Keratinocyte (primary cell): Measurements from ENCODE around the gene SGCB. TPM values are rescaled to one million over a fixed set of nuclear protein-coding genes. Genes with fewer than 3 reads are reported as not detected.
"Not testable (repeated sequence)": the region's sequence is repeated elsewhere in the genome, so short reads cannot be mapped to it uniquely, and the experiment has no call there.

ENCODE experiments used
- DNase-seq: peaks from one replicate; pipeline ENCODE4 v3.0.0-alpha.2; 2011; ENCODE audit warnings: low read depth, missing footprints, low spot score
- FAIRE-seq: peaks from 2 replicates; lab custom pipeline; 2011; peaks lifted over from hg19 to GRCh38; lab: Jason Lieb, UNC
- H2AFZ ChIP-seq: 2 replicates; pipeline ENCODE4 v1.6.0; 2012; ENCODE audit warnings: low read length, control low read depth, inconsistent platforms; ENCODE audit not compliant: control insufficient read depth
- H3K27ac ChIP-seq: 2 replicates; pipeline ENCODE4 v1.5.1; 2011; ENCODE audit warnings: low read length; ENCODE audit not compliant: control insufficient read depth, insufficient read depth
- H3K27me3 ChIP-seq: 3 replicates; pipeline ENCODE4 v1.6.0; 2011; ENCODE audit warnings: low read length; ENCODE audit not compliant: control insufficient read depth, insufficient read depth; ENCODE audit errors: extremely low read depth
- H3K36me3 ChIP-seq, 2 experiments: 2 replicates in 1 of 2; 3 replicates in 1 of 2; pipeline ENCODE4 v1.5.1; 2011; ENCODE audit warnings: low read length in 2 of 2, mild to moderate bottlenecking in 1 of 2; ENCODE audit not compliant: control insufficient read depth in 2 of 2, insufficient read depth in 2 of 2; ENCODE audit errors: extremely low read depth in 1 of 2
- H3K4me1 ChIP-seq: 3 replicates; pipeline ENCODE4 v1.5.1; 2011; ENCODE audit warnings: low read length; ENCODE audit not compliant: control insufficient read depth, insufficient read depth; ENCODE audit errors: extremely low read depth
- H3K4me2 ChIP-seq: 3 replicates; pipeline ENCODE4 v1.6.0; 2011; ENCODE audit warnings: low read depth, low read length; ENCODE audit not compliant: control insufficient read depth, insufficient read depth; ENCODE audit errors: extremely low read depth
- H3K4me3 ChIP-seq, 3 experiments: fragments of 200-600 bp in 1 of 3; sonication (generic) in 1 of 3; 2 replicates in 2 of 3; 3 replicates in 1 of 3; pipeline ENCODE4 v1.5.1; 2011 to 2016; ENCODE audit warnings: low read length in 3 of 3, mild to moderate bottlenecking in 3 of 3, control low read depth in 2 of 3, inconsistent platforms in 1 of 3, low read depth in 1 of 3, mixed read lengths in 1 of 3, mixed run types in 1 of 3, moderate library complexity in 1 of 3; ENCODE audit not compliant: control insufficient read depth in 2 of 3, insufficient read depth in 2 of 3; ENCODE audit errors: extremely low read depth in 1 of 3
- H3K79me2 ChIP-seq: 2 replicates; pipeline ENCODE4 v1.6.0; 2012; ENCODE audit warnings: low read length; ENCODE audit not compliant: control insufficient read depth, insufficient read depth
- H3K9ac ChIP-seq: 3 replicates; pipeline ENCODE4 v1.6.0; 2011; ENCODE audit warnings: low read length; ENCODE audit not compliant: control insufficient read depth, insufficient read depth; ENCODE audit errors: extremely low read depth
- H3K9me1 ChIP-seq: 3 replicates; pipeline ENCODE4 v1.6.0; 2011; ENCODE audit warnings: low read length; ENCODE audit not compliant: control insufficient read depth, insufficient read depth; ENCODE audit errors: extremely low read depth
- H3K9me3 ChIP-seq: 2 replicates; pipeline ENCODE4 v1.5.1; 2012; ENCODE audit warnings: low read depth, low read length; ENCODE audit not compliant: control insufficient read depth
- H4K20me1 ChIP-seq: 3 replicates; pipeline ENCODE4 v1.6.0; 2011; ENCODE audit warnings: low read length; ENCODE audit not compliant: control insufficient read depth, insufficient read depth; ENCODE audit errors: extremely low read depth
- CTCF ChIP-seq, 3 experiments: IDR thresholded peaks in 1 of 3; conservative IDR thresholded peaks in 1 of 3; optimal IDR thresholded peaks in 1 of 3; 2 replicates in 2 of 3; 3 replicates in 1 of 3; pipeline versions ENCODE3 to v1.5.1; 2011; ENCODE audit warnings: low read length in 3 of 3, mild to moderate bottlenecking in 3 of 3, moderate library complexity in 2 of 3, control low read depth in 1 of 3, inconsistent platforms in 1 of 3; ENCODE audit not compliant: insufficient read depth in 2 of 3; ENCODE audit errors: extremely low read depth in 1 of 3
- EZH2 ChIP-seq: IDR thresholded peaks from one replicate; pipeline ENCODE4 v1.6.1; 2012; ENCODE audit warnings: inconsistent platforms, mild to moderate bottlenecking, low read length, moderate library complexity
- dilution Hi-C: fragments of 300-500 bp; cut with MboI; formaldehyde crosslinking; loops from one replicate; pipeline ENCODE4 v1.7.0; 2020; ENCODE audit warnings: low sequenced_read_pairs; ENCODE audit not compliant: extremely low pct_ligation_motif_present
- polyA minus RNA-seq, 3 experiments: library from RNA; depleted of rRNA, polyadenylated mRNA; stranded (reverse); fragments of >200 nt; gene quantifications; 1 replicate in 1 of 3; 2 replicates in 1 of 3; 3 replicates in 1 of 3; pipeline ENCODE4 v1.2.3, GENCODE V29; 2011
- polyA plus RNA-seq, 5 experiments: library from polyadenylated mRNA; depleted of rRNA in 3 of 5; stranded (reverse) in 3 of 5; stranded (forward) in 1 of 5; unstranded in 1 of 5; fragments of >200 nt; gene quantifications; 1 replicate in 1 of 5; 2 replicates in 3 of 5; 3 replicates in 1 of 5; pipeline versions ENCODE4 v1.2.1 to v1.2.3, GENCODE V29; 2011 to 2012; ENCODE audit warnings: missing spikeins in 2 of 5, low read depth in 1 of 5, low replicate concordance in 1 of 5

The SGCB gene
- polyA plus RNA-seq: 10.3 to 18.3 TPM (median 14.7 TPM) in 3 replicates
- 7.5 TPM for polyA plus RNA-seq (2011; ENCODE audit: low read depth)
- polyA plus RNA-seq (2011; cell fraction: cytosol; rRNA removed): 6.6 and 11.4 TPM in 2 replicates
- 14.2 and 14.4 TPM in 2 replicates for polyA plus RNA-seq (2011; cell fraction: nucleus; rRNA removed)
- polyA plus RNA-seq (2012; ENCODE audit: low replicate concordance): 5.1 and 15.8 TPM in 2 replicates
- 4.1 to 11.8 TPM (median 4.4 TPM) in 3 replicates for polyA minus RNA-seq
- 4.8 TPM for polyA minus RNA-seq (2011; cell fraction: cytosol; rRNA and poly(A)+ RNA removed)
- 5.2 and 15.7 TPM in 2 replicates for polyA minus RNA-seq (2011; cell fraction: nucleus; rRNA and poly(A)+ RNA removed)

- Histone ChIP-seq H4K20me1 (no peaks in the 10 kb centered on the region), H3K4me2 (peak within 1 kb of the TSS; percentile 86), H3K79me2 (peaks cover 19% of the 10 kb centered on the region), H3K9ac (peak within 1 kb of the TSS; percentile 70), H3K9me3 (no peaks in the 10 kb centered on the region), H3K9me1 (no peaks in the 10 kb centered on the region), H3K4me3 (peak within 1 kb of the TSS; percentile 73 to 83 (median 79)), H3K27me3 (no peaks in the 10 kb centered on the region), H3K27ac (peak within 1 kb of the TSS; percentile 16), H3K4me1 (peaks cover 8% of the 10 kb centered on the region), H3K36me3 (no peaks in the 10 kb centered on the region), H2AFZ (peak within 1 kb of the TSS; percentile 94)
- dilution Hi-C loops: no loop called here
- no peak for TF ChIP-seq CTCF (optimal IDR thresholded peaks at IDR 0.05 in 1 of 3, IDR thresholded peaks at IDR 0.05 in 1 of 3, conservative IDR thresholded peaks at IDR 0.05 in 1 of 3; ENCODE audit: extremely low read depth in 1 of 3, insufficient read depth in 2 of 3, low read length in 3 of 3)
- TF ChIP-seq EZH2: no peak
- no peak for FAIRE-seq
- DNase-seq: no peak
These were observed at the start of gene SGCB for GRCh38 chr4:52038103-52038912. Gene SGCB (minus strand): TSS chr4:52038299. CDS start chr4:52038259, 40 bp downstream.

- H3K4me2 ChIP-seq, dilution Hi-C loops, DNase-seq, H3K79me2 ChIP-seq, H3K9me1 ChIP-seq, H3K4me3 ChIP-seq, H3K9me3 ChIP-seq, H3K9ac ChIP-seq, H4K20me1 ChIP-seq, H3K27ac ChIP-seq, H3K36me3 ChIP-seq, H3K27me3 ChIP-seq, H3K4me1 ChIP-seq, FAIRE-seq, H2AFZ ChIP-seq: not testable (repeated sequence)
These were observed 48.3 kb upstream of the SGCB start for GRCh38 chr4:52086425-52086824.
